Kidney epithelial cell (primary cell): Measurements from ENCODE around the gene BCAM. TPM values are rescaled to one million over a fixed set of nuclear protein-coding genes. Genes with fewer than 3 reads are reported as not detected.

Experiments used
- DNase-seq: peaks from one replicate; pipeline ENCODE4 v3.0.0-alpha.2; 2010; ENCODE audit warnings: low read depth
- H3K27me3 ChIP-seq: 2 replicates; pipeline ENCODE4 v1.6.0; 2011; ENCODE audit warnings: low read length; ENCODE audit not compliant: control insufficient read depth, insufficient read depth
- H3K36me3 ChIP-seq: 2 replicates; pipeline ENCODE4 v1.5.1; 2011; ENCODE audit warnings: low read length; ENCODE audit not compliant: control insufficient read depth, insufficient read depth
- H3K4me3 ChIP-seq: 2 replicates; pipeline ENCODE4 v1.5.1; 2011; ENCODE audit warnings: low read depth, mild to moderate bottlenecking, control low read depth, low read length
- total RNA-seq: library from RNA; depleted of rRNA; stranded (reverse); fragments of >200 nt; gene quantifications from 2 replicates; pipeline ENCODE4 v1.2.3, GENCODE V29; 2015
- TF ChIP-seq, protein P1 (sequence below): IDR thresholded peaks from 2 replicates; pipeline ENCODE4 v1.5.1; 2011; ENCODE audit warnings: mild to moderate bottlenecking, moderate library complexity, low read length, control low read depth, inconsistent platforms; ENCODE audit not compliant: insufficient read depth, poor library complexity, severe bottlenecking

The BCAM gene
- total RNA-seq, 1 donor from 2014 or later = 27.6 TPM

GRCh38 chr19:44796701-44797115, 12.2 kb upstream of the BCAM start:
- DNase-seq = no peak
- TF ChIP-seq, protein P1, sequence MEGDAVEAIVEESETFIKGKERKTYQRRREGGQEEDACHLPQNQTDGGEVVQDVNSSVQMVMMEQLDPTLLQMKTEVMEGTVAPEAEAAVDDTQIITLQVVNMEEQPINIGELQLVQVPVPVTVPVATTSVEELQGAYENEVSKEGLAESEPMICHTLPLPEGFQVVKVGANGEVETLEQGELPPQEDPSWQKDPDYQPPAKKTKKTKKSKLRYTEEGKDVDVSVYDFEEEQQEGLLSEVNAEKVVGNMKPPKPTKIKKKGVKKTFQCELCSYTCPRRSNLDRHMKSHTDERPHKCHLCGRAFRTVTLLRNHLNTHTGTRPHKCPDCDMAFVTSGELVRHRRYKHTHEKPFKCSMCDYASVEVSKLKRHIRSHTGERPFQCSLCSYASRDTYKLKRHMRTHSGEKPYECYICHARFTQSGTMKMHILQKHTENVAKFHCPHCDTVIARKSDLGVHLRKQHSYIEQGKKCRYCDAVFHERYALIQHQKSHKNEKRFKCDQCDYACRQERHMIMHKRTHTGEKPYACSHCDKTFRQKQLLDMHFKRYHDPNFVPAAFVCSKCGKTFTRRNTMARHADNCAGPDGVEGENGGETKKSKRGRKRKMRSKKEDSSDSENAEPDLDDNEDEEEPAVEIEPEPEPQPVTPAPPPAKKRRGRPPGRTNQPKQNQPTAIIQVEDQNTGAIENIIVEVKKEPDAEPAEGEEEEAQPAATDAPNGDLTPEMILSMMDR = no peak
- H3K36me3 ChIP-seq = no peaks in the 10 kb centered on the region
- H3K4me3 ChIP-seq = no peak overlapping the region
- no peaks in the 10 kb centered on the region for H3K27me3 ChIP-seq

- DNase-seq = no peak
- H3K4me3 ChIP-seq = no peak overlapping the region
- TF ChIP-seq, protein P1 = no peak
- H3K36me3 ChIP-seq = no peaks in the 10 kb centered on the region
- no peaks in the 10 kb centered on the region for H3K27me3 ChIP-seq
These were observed 9.1 kb upstream of the BCAM start for GRCh38 chr19:44799627-44800346.

- Histone ChIP-seq H3K27me3 (no peaks in the 10 kb centered on the region), H3K4me3 (no peak overlapping the region), H3K36me3 (no peaks in the 10 kb centered on the region)
- TF ChIP-seq, protein P1 = peak; percentile 99
- no peak for DNase-seq
These were observed 8.4 kb upstream of the BCAM start for GRCh38 chr19:44800461-44800860.

- no peak for DNase-seq
- no peak overlapping the region for H3K4me3 ChIP-seq
- TF ChIP-seq, protein P1 = no peak
- no peaks in the 10 kb centered on the region for H3K36me3 ChIP-seq
- no peaks in the 10 kb centered on the region for H3K27me3 ChIP-seq
These were observed 5.2 kb upstream of the BCAM start for GRCh38 chr19:44803442-44804428.

GRCh38 chr19:44806291-44806690, 2.6 kb upstream of the BCAM start:
- TF ChIP-seq, protein P1 = no peak
- H3K4me3 ChIP-seq = no peak overlapping the region
- H3K36me3 ChIP-seq = no peaks in the 10 kb centered on the region
- no peaks in the 10 kb centered on the region for H3K27me3 ChIP-seq
- DNase-seq = no peak
